Stimulated activated CD4-positive, alpha-beta T cell treated with anti-CD3 and anti-CD28 coated beads, Interleukin-2, amount 100 ng/mL, for 4 hours (primary cell): ENCODE data around the gene CUL2.
"Not testable (repeated sequence)": the region's sequence is repeated elsewhere in the genome, so short reads cannot be mapped to it uniquely, and the experiment has no call there.

ENCODE experiments used
- DNase-seq: peaks from one replicate; pipeline ENCODE4 v3.0.0-alpha.2; 2020; ENCODE audit warnings: low read depth

CUL2 gene

DNA sequence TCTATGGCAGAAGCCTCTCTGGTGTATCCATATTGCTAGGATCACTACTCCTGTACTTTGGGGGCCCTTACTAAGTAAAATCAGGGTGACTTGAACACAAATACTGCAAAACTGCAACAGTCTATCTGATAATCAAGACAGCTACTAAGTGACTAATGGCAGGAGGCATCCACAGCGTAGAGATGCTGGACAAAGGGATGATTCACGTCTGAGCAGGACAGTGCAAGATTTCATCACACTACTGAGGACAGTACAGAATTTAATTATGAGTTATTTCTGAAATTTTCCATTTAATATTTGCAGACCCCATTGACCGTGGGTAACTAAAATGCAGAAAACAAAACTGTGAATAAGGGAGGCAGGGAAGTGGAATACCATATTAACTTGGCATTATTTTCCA is 10.4 kb downstream of the CUL2 start:
- DNase-seq: no peak

DNA sequence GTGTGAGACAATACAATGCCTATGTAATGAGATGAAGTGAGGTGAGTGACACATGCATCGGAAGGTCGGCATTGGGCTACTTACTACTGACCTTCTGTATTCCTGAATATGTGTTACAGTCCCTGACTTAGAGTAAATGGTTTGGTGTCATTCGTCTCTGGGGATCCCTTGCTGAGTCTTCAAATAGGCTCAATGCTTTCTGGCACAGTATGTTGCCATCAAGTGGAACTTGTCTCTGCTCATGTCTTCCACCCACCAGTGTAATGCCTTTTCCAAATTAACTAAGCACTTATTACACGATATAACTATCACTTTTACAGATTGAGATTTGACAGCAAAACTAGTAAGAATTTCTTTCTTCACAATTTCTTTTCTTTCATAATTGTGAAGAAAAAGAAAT is 10.9 kb downstream of the CUL2 start:
- DNase-seq: no peak

DNA sequence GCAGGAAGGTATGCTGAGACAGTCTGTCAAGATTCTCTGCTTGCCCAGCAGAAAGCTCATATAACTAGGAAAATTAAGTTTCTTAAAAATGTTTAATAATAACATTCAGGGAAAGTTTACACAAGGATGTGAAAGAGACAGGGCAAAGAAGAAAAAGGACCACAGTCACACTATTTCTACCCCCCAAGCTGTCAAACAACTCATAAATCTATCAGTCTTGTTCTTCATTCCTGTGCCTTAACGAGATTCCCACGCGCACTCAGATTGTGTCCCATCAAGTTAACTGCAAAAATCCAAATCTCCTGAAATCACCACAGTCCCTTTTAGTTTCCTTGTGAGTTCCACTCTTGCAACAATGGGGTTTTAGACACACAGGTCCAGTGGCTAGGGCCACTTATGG is 14.9 kb downstream of the CUL2 start:
- no peak for DNase-seq

DNA sequence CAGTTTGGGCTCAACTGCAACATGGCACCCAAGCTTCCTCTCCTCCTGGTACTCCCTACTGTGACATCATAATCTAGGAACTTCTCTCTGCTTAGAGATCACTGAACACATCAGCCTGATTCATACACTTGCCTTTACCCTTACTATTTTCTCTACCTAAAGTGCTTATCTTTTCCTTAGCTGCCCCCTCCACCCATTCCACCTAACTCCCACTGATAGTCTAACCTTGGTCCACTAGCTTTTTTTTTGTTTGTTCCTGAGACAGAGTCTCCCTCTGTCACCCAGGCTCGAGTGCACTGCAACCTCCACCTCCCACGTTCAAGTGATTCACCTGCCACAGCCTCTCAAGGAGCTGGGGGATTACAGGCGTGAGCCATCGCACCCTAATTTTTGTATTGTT is 15.9 kb downstream of the CUL2 start:
- DNase-seq: no peak

DNA sequence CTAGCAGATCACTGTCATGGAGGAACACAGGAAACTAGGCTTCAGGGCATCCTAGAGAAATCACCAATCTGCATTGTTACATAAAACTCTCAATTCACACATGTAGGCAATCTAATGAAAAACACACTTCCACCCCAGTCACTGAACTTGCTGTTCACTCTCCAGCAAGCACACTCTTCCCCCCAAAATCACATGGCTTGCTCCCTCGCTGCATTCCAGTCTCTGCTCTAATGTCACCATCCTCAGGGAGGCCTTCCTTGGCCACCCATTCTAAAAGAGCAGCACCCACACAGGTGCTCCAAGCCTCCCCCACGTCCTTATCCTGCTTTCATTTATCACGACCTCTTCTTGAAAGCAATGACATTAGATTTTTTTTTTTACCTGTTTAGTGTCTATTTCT is 19.6 kb downstream of the CUL2 start:
- no peak for DNase-seq

DNA sequence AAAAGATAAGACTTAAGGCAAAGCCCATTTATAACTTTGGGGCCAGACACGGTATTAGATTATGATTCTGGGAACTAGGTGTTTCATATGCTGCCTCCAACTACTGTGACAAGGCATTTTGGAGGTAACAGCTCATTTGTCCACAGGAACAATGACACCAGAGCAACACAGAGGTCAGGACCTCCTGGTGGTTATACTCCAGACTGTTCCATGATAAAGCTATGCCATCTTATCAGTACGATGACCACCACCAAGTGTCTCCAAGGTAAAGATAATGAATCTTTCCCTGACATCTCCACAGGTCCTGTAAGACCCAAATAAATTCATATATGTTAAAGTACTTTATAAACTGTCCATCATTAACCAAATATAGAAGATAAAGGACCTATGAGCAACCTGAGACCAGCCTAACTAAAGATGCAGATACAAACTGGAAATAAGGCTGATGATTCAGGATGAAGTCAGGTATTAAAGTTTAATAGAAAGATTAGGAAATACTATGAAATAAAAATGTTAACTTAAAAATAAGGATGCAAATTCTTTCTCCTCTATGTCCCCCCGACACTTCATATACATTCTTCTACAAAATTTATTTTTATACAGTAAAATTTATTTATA is 26.2 kb downstream of the CUL2 start:
- no peak for DNase-seq

DNA sequence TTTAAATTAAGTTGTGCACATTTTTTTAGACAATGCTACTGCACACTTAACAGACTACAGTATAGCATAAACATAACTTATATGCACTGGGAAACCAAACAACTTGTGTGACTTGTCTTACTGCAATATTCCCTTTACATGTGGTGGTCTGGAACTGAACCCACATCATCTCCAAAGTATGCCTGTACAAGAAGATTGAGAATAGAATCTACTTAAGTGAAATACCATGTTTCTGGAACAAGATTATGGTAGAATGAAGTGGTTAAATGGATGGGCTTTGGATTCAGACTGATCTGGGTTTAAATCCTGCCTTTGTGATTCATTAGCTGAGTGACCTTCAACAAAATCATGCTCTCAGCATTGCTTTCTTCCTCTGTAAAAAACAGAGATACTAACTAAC is 30.7 kb downstream of the CUL2 start:
- DNase-seq: no peak

DNA sequence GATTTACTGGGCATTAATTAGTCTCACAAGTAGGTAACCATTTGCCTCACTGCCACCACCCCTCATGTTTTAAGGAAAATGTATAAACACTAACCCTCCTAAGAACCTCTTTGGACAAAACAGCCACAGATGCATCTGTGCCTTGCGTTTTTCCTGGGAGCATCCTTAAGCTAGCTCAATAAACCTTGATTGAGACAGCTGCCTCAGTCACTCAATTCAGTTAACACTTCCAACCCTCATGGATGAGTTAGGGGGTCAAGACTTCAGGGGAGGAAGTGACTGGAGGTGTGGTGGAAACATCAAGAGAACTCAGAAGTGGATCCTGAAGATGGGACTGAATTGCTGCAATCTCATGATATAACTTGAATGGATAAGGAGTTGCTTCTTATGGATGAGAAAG is 31.5 kb downstream of the CUL2 start:
- DNase-seq: no peak

DNA sequence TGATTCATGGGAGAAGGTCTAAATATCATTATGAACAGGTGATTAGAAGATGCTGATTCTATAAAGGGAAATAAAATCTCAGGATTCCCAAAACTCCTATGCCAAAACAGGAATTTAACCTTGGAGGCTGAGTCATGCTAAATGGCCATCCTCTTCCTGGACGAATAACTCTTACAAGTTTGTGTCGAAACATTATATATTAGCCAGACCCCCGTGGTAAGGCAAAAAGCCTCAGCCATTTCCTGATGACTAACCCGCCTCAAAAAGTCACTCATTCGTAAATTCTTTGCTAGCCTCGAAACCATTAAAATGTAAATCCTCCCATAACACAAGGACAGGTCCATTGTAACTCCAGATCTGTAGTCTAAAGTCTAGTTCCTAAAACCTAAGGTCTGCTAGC is 32.0 kb downstream of the CUL2 start:
- DNase-seq: no peak

DNA sequence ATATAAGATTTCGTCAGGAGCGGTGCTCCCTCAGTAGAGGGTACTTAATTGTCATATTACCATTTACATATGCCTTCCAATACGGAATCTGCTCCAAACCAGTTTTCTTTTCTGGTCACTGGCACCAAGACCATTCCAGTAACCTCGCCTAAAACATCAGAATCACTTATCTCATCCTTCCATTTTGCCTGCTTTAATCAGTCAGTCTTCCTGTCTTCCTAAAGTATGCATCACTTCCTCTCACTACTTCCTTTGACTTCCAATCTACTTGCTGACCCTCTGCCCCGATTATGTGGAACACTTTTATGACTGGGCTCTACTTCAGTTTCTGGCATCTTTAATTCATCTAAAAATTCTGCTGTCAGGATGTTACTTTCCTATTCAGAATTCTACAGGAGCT is 33.5 kb downstream of the CUL2 start:
- no peak for DNase-seq

DNA sequence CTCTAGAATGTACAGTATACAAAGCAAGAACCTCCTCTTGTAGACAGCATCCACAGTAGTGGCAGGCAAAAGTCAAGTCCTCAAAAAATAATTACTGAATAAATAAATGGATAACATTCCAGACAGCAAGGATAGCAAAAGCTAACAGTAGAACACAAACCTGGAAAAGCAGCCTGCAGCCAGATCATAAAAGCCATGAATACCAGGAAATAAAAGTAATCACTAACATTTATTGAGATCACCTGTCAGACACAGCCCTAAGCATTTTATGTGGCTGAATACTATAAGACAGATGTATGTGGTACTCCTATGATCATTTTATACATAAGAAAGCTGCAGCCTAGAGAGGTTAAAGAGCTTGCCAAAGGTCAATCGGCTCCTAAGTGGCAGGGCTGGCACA is 34.0 kb downstream of the CUL2 start:
- no peak for DNase-seq

DNA sequence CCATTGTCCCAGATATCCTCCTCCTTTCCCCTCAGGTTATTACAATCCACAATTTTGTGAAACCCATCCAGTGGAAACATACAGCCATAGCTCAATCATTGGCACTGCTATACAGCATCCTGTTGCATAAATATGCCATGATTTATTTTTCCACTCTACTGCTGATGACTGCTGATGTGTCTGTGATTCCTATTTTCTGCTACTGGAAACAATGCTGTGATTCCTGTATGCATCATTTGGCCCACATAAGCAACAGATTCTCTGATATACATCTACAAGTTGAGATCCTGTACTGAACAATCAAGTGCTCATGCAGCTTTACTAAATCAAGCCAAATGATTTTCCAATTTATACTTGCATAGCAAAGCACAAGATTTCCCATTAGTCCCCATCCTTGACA is 39.6 kb downstream of the CUL2 start:
- DNase-seq: no peak

DNA sequence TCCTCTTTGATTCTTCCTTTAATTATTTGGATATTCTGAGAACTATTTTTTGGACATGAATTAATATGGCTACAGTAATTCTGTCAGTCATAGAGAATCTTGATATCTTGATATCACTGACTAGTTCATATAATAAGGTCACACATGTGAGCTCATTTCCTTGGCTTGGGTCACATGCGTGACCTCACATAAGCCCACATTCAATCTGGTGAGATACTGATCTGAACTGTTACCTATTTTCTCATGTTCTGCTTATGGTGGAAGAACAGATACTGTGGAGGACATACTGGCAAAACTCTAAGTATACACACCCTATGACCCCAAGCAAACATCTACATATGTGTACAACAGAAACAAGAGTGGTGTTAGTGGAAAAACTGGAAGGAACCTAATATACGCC is 44.1 kb downstream of the CUL2 start:
- no peak for DNase-seq

DNA sequence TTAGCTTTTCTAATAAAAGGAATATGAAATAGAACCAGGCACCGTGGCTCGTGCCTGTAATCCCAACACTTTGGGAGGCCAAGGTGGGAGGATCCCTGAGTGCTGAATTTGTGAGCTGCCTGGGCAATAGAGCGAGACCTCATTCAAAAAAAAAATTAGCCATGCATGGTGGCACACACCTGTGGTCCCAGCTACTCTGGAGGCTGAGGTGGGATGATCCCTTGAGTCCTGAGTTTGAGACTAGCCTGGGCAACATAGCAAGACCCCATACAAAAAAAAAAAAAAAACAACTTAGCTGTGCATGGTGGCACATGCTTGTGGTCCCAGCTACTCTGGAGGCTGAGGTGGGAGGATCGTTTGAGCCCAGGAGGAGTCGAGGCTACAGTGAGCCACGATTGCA is 44.9 kb downstream of the CUL2 start:
- not testable (repeated sequence) for DNase-seq

DNA sequence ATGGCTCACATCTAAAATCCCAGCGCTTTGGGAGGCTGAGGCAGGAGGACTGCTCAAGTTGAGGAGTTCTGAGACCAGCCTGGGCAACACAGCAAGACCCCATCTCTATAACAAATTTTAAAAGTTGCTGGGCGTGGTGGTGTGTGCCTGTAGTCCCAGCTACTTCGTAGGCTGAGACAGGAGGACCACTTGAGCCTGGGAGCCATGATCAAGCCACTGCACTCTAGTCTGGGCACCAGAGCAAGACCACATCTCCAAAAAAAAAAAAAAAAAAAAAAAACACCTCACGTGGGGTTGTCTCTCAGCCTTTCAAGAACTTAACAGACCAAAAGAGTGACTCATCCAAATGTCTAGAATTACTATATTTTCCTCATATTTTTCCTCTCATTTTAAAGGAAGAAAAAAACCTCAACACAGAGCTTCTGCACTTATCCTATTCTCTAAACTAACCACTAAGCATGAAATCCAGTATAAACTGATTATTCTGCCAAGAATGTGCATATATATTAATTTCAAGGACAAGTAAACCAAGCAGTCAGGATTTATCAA is 46.3 kb downstream of the CUL2 start:
- no peak for DNase-seq

DNA sequence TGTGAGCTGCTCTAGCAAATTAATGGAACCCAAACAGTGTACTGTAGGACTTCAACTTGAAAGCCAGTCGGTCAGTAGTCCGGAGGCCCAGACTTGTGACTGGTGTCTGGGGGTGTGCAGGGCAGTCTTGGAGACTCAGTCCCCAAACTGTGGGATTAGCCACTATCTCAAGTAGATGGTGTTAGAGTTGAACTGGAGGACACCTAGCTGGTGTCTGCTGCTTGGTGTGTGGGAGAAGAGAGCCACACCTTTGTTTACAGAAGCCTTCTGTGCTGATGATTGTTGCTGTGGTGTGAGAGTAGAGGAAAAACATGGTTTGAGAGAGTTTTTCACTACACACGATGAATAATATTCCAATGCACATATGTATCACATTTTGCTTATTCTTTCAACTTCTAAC is 47.4 kb downstream of the CUL2 start:
- DNase-seq: no peak

DNA sequence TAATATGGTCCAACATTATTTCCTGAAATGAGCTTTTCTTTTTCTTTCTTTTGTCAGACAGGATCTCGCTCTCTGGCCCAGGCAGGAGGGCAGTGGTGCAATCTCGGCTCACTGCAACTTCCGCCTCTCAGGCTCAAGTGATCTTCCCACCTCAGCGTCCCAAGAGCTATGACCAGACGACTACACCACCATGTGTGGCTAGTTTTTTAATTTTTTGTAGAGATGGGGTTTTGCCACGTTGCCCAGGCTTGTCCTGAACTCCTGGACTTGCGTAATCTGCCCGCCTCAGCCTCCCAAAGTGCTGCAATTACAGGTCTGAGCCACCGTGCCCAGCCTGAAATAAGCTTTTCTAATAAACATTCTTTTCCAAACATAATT is 48.6 kb downstream of the CUL2 start:
- no peak for DNase-seq

DNA sequence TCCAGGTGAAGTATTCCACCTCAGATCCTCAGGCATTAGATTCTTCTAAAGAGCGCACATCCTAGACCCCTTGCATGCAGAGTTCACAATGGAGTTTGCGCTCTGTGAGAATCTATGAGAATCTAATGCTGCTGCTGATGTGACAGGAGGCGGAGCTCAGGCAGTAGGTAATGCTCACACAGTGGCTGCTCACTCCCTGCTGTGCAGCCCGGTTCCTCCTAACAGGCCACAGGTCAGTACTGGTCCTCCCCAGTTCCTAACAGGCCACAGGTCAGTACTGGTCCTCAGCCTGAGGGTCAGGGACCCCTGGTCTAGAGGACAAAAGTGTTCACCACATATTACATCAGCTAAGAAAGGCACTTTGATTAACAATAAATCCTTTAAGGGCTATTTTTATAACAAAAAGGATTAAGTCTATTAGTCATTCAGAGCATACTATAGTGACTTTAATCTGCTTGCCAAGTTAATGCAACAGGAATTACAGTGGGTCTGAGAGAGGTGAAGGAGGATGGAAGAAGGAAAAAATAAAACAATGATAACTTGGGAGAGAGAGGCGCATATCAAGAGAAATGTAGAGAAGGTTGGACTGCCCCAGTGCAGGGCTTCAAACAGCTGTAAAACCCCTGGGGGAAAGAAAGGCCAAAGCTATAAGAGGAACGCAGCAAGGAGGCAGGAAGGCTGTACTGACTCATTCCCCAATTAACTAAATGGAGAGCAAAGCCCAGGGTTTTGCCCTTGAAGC is 49.2 kb downstream of the CUL2 start:
- no peak for DNase-seq

DNA sequence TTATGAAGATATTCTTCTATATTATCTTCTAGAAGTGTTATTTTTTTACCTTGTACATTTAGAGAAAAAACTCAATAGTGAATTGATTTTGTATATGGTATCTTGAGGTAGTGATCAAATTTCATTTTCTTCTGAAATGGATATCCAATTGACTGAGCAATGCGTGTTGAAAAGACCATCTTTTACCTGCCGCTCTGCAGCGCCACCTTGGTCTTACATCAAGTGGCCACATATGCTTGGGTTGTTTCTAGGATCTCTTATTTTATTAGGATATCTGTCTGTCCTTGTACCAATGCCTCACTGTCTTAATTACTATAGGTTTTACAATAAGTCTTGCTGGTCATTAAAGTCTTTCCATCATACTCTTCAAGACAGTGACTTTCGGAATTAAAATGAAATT is 53.0 kb downstream of the CUL2 start:
- no peak for DNase-seq

DNA sequence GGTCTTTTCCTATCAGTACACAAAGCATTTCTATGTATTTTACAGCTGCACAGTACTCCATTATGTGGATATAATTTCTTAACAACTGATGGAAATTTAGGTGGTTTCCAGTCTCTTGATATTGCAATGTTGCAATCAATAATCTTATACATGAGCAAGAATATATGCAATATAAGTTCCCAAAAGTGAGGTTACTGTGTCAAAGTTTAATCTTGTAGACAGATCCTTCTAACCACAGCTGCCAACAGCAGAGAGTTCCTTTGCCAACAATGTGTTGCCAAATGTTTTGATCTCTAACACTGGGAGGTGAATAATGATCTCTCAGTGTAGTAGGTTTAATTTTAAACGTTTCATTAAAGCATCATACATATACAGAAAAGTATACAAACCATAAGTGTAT is 54.5 kb downstream of the CUL2 start:
- DNase-seq: no peak

DNA sequence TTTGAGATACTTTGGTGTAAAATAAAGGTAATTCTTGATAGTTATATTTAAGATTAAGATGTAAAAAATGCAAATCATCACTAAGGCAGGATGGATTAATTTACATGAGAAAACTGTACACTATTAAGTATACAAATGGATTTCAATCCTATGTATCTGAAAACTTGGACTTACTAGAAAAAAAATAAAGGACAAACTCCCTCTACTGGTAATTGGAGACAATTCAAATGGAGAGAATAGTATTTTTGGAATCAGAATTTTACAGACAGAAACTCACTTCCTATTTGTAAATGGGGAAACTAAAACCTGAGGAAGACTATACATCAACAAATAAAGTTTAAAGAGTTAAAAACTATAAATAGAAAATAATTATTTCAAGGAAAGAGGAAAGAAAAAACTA is 62.6 kb downstream of the CUL2 start:
- DNase-seq: no peak

DNA sequence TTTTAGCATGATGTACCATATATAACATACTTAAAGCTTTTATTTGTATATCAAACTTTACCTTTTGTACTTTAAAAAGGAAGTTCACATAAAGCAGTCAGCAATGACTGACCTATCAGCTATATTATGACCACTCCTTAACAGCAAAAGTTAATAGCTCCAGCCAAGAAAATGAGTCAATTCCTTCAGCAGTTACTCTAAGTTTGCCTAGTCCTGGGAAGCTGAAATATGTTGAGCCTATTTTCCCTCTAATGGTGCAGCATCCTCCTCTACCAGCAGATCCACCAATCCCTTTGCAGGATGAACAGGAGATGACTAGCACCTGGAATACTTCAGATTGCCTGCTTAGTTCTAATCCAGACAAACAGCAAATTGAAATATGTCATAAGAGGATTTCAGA is 64.2 kb downstream of the CUL2 start:
- DNase-seq: no peak

DNA sequence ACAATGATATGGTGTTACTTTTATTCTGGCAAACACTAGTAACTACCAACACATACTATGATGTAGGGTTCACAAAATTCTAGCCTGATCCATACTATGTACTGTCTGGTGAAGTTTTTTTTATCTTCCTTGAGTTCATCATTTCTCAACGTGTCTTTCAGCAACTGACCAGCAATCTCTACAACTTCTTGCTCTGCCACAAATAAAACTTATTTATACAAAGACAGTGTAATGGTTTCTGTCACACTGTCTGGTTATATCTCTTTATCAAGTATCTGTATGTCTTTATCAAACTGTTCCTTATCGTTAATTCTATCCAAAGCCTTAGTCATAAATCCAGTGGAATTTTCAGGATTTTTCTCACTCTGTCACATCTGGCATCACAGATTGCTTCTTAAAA is 69.7 kb downstream of the CUL2 start:
- DNase-seq: no peak
